NB4 (cell line): Measurements from ENCODE around the gene JHY.

ENCODE experiments used
- POLR2A ChIP-seq: IDR thresholded peaks from 2 replicates; pipeline ENCODE4 v1.6.1; 2011; ENCODE audit warnings: mild to moderate bottlenecking; ENCODE audit not compliant: insufficient read length; ENCODE audit errors: extremely low read depth
- TF ChIP-seq, protein P1 (sequence below): IDR thresholded peaks from one replicate; pipeline ENCODE4 v1.5.1; 2012; ENCODE audit warnings: low read depth, low read length

DNA sequence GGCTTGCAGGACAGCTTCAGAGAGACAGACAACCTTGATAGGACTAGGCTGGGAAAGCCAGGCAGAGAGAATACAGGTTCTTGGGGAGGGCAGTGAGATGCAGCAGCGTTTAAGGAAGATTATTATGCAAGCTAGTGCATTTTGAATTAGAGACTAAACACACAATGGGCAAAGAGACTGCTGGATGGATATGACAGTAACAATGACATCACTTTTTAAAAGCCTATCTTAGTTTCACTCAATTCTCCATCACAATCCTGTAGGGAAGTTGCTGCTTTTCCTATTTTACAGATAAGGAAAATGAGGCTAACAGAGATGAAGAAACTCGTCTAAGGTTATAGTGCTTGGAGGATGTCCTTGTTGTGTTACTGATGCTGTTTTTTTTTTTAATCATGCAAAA lies 5.6 kb downstream of the JHY start:
- TF ChIP-seq, protein P1, sequence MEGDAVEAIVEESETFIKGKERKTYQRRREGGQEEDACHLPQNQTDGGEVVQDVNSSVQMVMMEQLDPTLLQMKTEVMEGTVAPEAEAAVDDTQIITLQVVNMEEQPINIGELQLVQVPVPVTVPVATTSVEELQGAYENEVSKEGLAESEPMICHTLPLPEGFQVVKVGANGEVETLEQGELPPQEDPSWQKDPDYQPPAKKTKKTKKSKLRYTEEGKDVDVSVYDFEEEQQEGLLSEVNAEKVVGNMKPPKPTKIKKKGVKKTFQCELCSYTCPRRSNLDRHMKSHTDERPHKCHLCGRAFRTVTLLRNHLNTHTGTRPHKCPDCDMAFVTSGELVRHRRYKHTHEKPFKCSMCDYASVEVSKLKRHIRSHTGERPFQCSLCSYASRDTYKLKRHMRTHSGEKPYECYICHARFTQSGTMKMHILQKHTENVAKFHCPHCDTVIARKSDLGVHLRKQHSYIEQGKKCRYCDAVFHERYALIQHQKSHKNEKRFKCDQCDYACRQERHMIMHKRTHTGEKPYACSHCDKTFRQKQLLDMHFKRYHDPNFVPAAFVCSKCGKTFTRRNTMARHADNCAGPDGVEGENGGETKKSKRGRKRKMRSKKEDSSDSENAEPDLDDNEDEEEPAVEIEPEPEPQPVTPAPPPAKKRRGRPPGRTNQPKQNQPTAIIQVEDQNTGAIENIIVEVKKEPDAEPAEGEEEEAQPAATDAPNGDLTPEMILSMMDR = no peak
- TF ChIP-seq POLR2A = no peak
